ENCODE measurements around the gene EPHA3. TPM values are rescaled to one million over a fixed set of nuclear protein-coding genes. Genes with fewer than 3 reads are reported as not detected.

Gene EPHA3
- total RNA-seq, 1 experiment from 2014 or later: 21.5 TPM

DNA sequence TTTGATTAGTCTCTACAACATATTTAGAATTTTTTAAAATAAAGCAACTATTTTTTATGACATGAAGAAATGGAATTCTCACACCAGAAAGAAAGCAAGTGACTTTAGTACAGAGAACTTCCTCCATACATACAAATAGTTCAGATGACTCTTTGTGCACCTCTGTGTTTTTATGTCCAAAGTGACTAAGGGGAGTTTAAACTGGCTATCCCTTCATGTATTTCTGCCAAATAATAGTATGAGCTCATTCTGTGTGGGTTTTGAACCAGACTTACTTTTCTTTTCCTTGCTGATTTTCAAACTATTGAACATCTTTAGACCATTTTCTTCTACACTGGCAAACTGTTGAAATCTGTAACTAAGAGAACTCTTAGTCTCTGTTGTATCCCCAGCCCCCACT is 196.3 kb downstream of the EPHA3 start:
- BruUV-seq (replicated peaks): no TSS peak
- H3K27ac ChIP-seq (ENCODE audit: low read depth, low read length, poor library complexity, severe bottlenecking): no peak overlapping the region
- peaks cover 41% of the 10 kb centered on the region for H3K4me1 ChIP-seq (ENCODE audit: insufficient read depth, low read length, poor library complexity, severe bottlenecking)
- no peak overlapping the region for H3K4me3 ChIP-seq (ENCODE audit: low read depth, low read length, poor library complexity, severe bottlenecking)
- H3K36me3 ChIP-seq (ENCODE audit: insufficient read depth, low read length, poor library complexity, severe bottlenecking): no peaks in the 10 kb centered on the region
- ChIA-PET POLR2A (ENCODE audit: low non-redundant PET) (no interaction called here), CTCF (no interaction called here)
- DNase-seq (ENCODE audit: low spot score): no peak
- intact Hi-C loops (cut with micrococcal nuclease; ENCODE audit: unreplicated experiment): loop anchor here (10.0 kb wide), 2 partner anchors 189 to 1089 kb away; no protein-coding TSS in a partner anchor
- no peak for TF ChIP-seq EZH2 (IDR thresholded peaks at IDR 0.05; ENCODE audit: borderline replicate concordance, low read depth, low read length, poor library complexity, severe bottlenecking)
- TF ChIP-seq, protein P1, sequence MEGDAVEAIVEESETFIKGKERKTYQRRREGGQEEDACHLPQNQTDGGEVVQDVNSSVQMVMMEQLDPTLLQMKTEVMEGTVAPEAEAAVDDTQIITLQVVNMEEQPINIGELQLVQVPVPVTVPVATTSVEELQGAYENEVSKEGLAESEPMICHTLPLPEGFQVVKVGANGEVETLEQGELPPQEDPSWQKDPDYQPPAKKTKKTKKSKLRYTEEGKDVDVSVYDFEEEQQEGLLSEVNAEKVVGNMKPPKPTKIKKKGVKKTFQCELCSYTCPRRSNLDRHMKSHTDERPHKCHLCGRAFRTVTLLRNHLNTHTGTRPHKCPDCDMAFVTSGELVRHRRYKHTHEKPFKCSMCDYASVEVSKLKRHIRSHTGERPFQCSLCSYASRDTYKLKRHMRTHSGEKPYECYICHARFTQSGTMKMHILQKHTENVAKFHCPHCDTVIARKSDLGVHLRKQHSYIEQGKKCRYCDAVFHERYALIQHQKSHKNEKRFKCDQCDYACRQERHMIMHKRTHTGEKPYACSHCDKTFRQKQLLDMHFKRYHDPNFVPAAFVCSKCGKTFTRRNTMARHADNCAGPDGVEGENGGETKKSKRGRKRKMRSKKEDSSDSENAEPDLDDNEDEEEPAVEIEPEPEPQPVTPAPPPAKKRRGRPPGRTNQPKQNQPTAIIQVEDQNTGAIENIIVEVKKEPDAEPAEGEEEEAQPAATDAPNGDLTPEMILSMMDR (conservative IDR thresholded peaks at IDR 0.05; ENCODE audit: low read depth, low read length): no peak
- H3K27me3 ChIP-seq (replicated peaks; ENCODE audit: insufficient read depth, low read depth, low read length, poor library complexity): no peaks in the 10 kb centered on the region
- no peaks in the 10 kb centered on the region for H3K9me3 ChIP-seq (ENCODE audit: low read depth, low read length, poor library complexity, severe bottlenecking)

DNA sequence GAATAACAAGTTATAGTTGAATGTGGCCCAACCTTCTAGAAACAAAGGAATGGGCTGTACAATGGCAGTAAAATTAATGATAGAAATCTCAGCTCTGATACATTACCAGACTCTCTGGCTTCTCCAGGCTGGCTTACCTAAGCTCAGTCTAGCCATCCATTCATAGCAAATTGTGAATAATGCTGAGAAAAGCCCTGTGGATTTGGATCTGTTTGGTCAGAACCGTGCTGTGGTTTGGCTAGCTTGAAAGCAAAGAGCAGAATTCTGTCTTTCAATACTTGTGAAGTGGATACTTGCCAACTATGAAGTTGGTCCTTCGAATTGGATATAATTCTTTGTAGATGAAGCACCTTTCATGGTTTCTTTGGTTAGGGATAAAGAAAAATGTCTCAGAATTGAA is 199.1 kb downstream of the EPHA3 start:
- no peaks in the 10 kb centered on the region for H3K36me3 ChIP-seq (ENCODE audit: insufficient read depth, low read length, poor library complexity, severe bottlenecking)
- ChIA-PET POLR2A (ENCODE audit: low non-redundant PET) (no interaction called here), CTCF (no interaction called here)
- no peaks in the 10 kb centered on the region for H3K9me3 ChIP-seq (ENCODE audit: low read depth, low read length, poor library complexity, severe bottlenecking)
- H3K4me3 ChIP-seq (ENCODE audit: low read depth, low read length, poor library complexity, severe bottlenecking): no peak overlapping the region
- H3K27ac ChIP-seq (ENCODE audit: low read depth, low read length, poor library complexity, severe bottlenecking): no peak overlapping the region
- DNase-seq (ENCODE audit: low spot score): no peak
- no TSS peak for BruUV-seq (replicated peaks)
- H3K4me1 ChIP-seq (ENCODE audit: insufficient read depth, low read length, poor library complexity, severe bottlenecking): peaks cover 15% of the 10 kb centered on the region
- no peak for TF ChIP-seq EZH2 (IDR thresholded peaks at IDR 0.05; ENCODE audit: borderline replicate concordance, low read depth, low read length, poor library complexity, severe bottlenecking)
- TF ChIP-seq, protein P1 (conservative IDR thresholded peaks at IDR 0.05; ENCODE audit: low read depth, low read length): no peak
- no peaks in the 10 kb centered on the region for H3K27me3 ChIP-seq (replicated peaks; ENCODE audit: insufficient read depth, low read depth, low read length, poor library complexity)
- intact Hi-C loops (cut with micrococcal nuclease; ENCODE audit: unreplicated experiment): loop anchor here (10.0 kb wide), 2 partner anchors 192 to 1092 kb away; no protein-coding TSS in a partner anchor

DNA sequence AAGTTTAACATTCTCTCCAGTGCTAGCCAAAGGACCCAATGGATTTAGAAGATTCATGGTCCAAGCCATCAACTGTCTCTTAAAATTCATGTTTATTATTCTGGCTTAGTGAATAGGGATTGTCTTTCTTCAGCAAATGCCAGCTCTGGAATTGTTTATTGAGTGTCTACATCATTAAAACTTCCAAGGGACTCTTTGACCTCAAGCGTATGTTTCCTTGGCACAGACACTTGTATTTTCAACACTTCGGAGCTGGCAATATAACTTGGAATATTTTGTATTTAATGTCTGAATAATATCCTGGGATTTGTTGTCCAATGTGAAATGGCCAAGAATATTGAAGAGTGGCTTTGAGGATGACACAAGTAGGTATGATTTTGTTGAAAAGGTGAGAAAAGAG is 204.2 kb downstream of the EPHA3 start:
- H3K9me3 ChIP-seq (ENCODE audit: low read depth, low read length, poor library complexity, severe bottlenecking): no peaks in the 10 kb centered on the region
- H3K4me1 ChIP-seq (ENCODE audit: insufficient read depth, low read length, poor library complexity, severe bottlenecking): peaks cover 9% of the 10 kb centered on the region
- H3K4me3 ChIP-seq (ENCODE audit: low read depth, low read length, poor library complexity, severe bottlenecking): no peak overlapping the region
- POLR2A ChIA-PET (ENCODE audit: low non-redundant PET): no interaction called here
- no peak overlapping the region for H3K27ac ChIP-seq (ENCODE audit: low read depth, low read length, poor library complexity, severe bottlenecking)
- H3K36me3 ChIP-seq (ENCODE audit: insufficient read depth, low read length, poor library complexity, severe bottlenecking): no peaks in the 10 kb centered on the region
- TF ChIP-seq EZH2 (IDR thresholded peaks at IDR 0.05; ENCODE audit: borderline replicate concordance, low read depth, low read length, poor library complexity, severe bottlenecking): no peak
- TF ChIP-seq, protein P1 (conservative IDR thresholded peaks at IDR 0.05; ENCODE audit: low read depth, low read length): no peak
- intact Hi-C loops (cut with micrococcal nuclease; ENCODE audit: unreplicated experiment): loop anchor here (10.0 kb wide), 1 partner anchor 543 kb away; no protein-coding TSS in a partner anchor
- DNase-seq (ENCODE audit: low spot score): no peak
- CTCF ChIA-PET: no interaction called here
- no peaks in the 10 kb centered on the region for H3K27me3 ChIP-seq (replicated peaks; ENCODE audit: insufficient read depth, low read depth, low read length, poor library complexity)
- no TSS peak for BruUV-seq (replicated peaks)

Data from A673 (cell line).